Skeletal muscle satellite cell (primary cell): Measurements from ENCODE around the gene PLK5.
A peak's percentile ranks its signal among the peaks of the same experiment; 100 is the strongest.

Source experiments
- H3K27me3 ChIP-seq: 2 replicates; pipeline ENCODE4 v1.7.0; 2013; ENCODE audit warnings: low read length; ENCODE audit not compliant: control insufficient read depth, insufficient read depth
- H3K36me3 ChIP-seq: 2 replicates; pipeline ENCODE4 v1.7.0; 2013; ENCODE audit warnings: mild to moderate bottlenecking, control low read depth, low read length; ENCODE audit not compliant: insufficient read depth
- H3K4me1 ChIP-seq: 2 replicates; pipeline ENCODE4 v1.7.0; 2013; ENCODE audit warnings: low read length; ENCODE audit not compliant: control insufficient read depth, insufficient read depth
- H3K4me2 ChIP-seq: 2 replicates; pipeline ENCODE4 v1.7.0; 2013; ENCODE audit warnings: mild to moderate bottlenecking, low read length
- H3K4me3 ChIP-seq: 2 replicates; pipeline ENCODE4 v1.7.0; 2013; ENCODE audit warnings: low read length
- H3K9ac ChIP-seq: 2 replicates; pipeline ENCODE4 v1.7.0; 2013; ENCODE audit warnings: mild to moderate bottlenecking, low read depth, low read length, moderate library complexity
- H3K9me3 ChIP-seq: replicated peaks from 2 replicates; pipeline ENCODE4 v1.7.0; 2013; ENCODE audit warnings: mild to moderate bottlenecking, control low read depth, low read length

Gene PLK5

GRCh38 chr19:1505012-1505411, 18.9 kb upstream of the PLK5 start:
- H3K4me1 ChIP-seq, result peaks cover 4% of the 10 kb centered on the region
- no peak overlapping the region for H3K9ac ChIP-seq
- no peak overlapping the region for H3K4me3 ChIP-seq
- no peaks in the 10 kb centered on the region for H3K9me3 ChIP-seq
- H3K4me2 ChIP-seq, result no peak overlapping the region
- H3K27me3 ChIP-seq, result peaks cover 32% of the 10 kb centered on the region
- no peaks in the 10 kb centered on the region for H3K36me3 ChIP-seq

- Histone ChIP-seq H3K9me3 (no peaks in the 10 kb centered on the region), H3K27me3 (peaks cover 29% of the 10 kb centered on the region), H3K36me3 (no peaks in the 10 kb centered on the region), H3K4me2 (no peak overlapping the region), H3K4me3 (no peak overlapping the region), H3K4me1 (peaks cover 10% of the 10 kb centered on the region), H3K9ac (no peak overlapping the region)
Observed at GRCh38 chr19:1505991-1506881, 17.6 kb upstream of the PLK5 start.

DNA sequence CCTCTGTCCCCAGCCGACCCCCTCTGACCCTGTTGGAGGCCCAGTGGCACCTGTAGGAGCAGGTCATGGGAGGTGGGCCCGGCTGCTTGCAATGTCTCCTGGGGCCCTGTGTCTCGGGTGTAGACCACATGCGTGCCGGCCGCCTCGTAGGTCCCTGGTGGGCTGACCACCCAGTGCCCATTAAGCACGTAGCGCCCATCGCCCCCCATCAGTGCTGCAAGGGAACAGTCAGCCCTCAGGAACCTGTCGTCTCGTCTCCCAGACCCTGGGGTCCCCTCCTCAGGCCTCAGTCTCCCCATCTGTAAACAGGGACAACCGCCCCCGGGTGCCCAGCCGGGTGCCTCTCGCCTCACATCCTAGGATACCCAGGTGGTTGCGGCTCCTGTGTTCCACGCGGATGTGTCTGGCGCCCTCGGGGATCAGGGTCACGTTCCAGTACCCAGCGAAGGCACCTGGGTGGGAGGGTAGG, 16.7 kb upstream of the PLK5 start:
- H3K9ac ChIP-seq, result no peak overlapping the region
- no peaks in the 10 kb centered on the region for H3K36me3 ChIP-seq
- H3K4me1 ChIP-seq, result peaks cover 10% of the 10 kb centered on the region
- no peak overlapping the region for H3K4me3 ChIP-seq
- no peaks in the 10 kb centered on the region for H3K9me3 ChIP-seq
- peak overlapping the region; percentile 90 for H3K4me2 ChIP-seq
- peaks cover 28% of the 10 kb centered on the region for H3K27me3 ChIP-seq

DNA sequence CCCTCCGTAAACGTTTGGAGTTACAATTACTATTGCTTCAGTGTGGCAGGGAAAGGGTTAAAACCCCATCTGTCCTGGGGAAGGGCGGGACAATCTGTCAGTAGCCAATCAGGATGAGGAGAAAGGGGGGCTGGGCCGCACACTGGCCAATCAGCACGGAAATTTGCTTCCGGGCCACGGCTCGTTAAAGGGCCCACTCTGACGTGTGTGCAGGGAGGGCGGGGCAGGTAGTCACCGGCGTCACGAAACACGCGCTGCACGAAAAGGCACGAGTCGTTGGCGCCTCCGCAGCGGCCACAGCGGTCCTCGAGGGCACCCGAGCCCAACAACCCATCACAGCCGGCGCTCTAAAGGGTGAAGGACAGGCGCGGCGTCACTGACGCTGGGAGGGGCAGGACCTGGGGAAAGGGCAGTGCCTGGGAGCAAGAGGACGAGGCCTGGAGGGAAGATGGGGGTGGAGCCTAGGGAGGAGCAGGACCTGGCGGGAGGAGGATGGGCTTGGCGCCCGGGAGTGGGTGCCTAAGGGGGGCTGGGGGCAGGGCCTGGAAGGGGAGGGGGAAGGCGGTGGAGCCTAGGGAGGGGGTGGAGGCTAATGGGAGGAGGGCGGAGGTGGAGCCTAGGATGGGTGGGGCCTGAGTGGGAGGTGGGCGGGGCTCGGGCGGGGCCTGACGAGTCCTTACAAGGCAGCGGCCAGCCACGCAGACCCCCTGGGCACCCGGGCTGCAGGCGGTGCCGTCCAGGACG, 15.9 kb upstream of the PLK5 start:
- peaks cover 24% of the 10 kb centered on the region for H3K27me3 ChIP-seq
- H3K36me3 ChIP-seq, result no peaks in the 10 kb centered on the region
- H3K4me3 ChIP-seq, result peak overlapping the region; percentile 73
- H3K9me3 ChIP-seq, result no peaks in the 10 kb centered on the region
- peak overlapping the region; percentile 55 for H3K9ac ChIP-seq
- peak overlapping the region; percentile 90 for H3K4me2 ChIP-seq
- peaks cover 13% of the 10 kb centered on the region for H3K4me1 ChIP-seq

- H3K9me3 ChIP-seq, result no peaks in the 10 kb centered on the region
- peak overlapping the region; percentile 41 for H3K4me3 ChIP-seq
- H3K36me3 ChIP-seq, result no peaks in the 10 kb centered on the region
- H3K4me1 ChIP-seq, result peaks cover 15% of the 10 kb centered on the region
- H3K27me3 ChIP-seq, result peaks cover 18% of the 10 kb centered on the region
- no peak overlapping the region for H3K9ac ChIP-seq
- peak overlapping the region; percentile 58 for H3K4me2 ChIP-seq
Observed at GRCh38 chr19:1508507-1508856, 15.4 kb upstream of the PLK5 start.

GRCh38 chr19:1509602-1510441, 14.1 kb upstream of the PLK5 start:
- peaks cover 13% of the 10 kb centered on the region for H3K27me3 ChIP-seq
- H3K9me3 ChIP-seq, result no peaks in the 10 kb centered on the region
- H3K36me3 ChIP-seq, result no peaks in the 10 kb centered on the region
- no peak overlapping the region for H3K9ac ChIP-seq
- H3K4me1 ChIP-seq, result peaks cover 15% of the 10 kb centered on the region
- no peak overlapping the region for H3K4me3 ChIP-seq
- no peak overlapping the region for H3K4me2 ChIP-seq

DNA sequence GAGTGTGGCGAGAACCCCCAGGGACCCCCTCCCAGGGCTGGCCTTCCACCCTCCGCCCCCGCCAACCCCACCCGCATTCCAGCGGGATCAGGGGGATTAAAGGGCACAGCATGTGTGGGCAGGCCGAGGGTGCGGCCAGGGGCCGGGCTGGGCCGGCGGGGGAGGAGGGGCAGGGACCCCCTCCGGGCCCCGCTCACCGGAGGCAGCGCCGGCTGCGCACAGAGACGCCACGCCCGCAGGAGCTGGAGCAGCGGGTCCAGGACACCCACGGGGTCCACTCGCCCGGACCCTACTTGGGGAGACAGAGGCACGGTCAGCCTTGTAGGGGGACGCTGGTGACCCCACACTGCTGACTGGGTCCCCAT, 13.5 kb upstream of the PLK5 start:
- no peak overlapping the region for H3K4me2 ChIP-seq

DNA sequence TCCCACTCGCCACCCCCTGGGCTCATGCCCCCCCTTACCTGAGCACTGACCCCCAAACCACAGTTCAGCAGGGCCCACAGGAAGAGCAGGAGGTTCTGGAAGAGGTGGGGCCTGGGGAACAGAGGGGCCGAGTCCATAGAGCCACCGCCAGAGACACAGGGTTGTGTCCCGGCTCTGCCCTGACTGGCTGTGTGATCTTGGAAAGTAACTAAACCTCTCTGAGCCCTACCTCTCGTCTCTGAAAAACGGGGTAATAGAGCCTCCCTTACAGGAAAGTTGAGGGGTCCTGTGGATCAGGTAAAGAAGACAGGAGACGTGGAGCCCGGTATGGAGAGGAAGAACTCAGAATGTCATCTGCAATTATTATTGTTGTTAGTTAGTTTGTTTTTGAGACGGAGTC, 13.1 kb upstream of the PLK5 start:
- H3K27me3 ChIP-seq, result peaks cover 12% of the 10 kb centered on the region
- no peak overlapping the region for H3K4me2 ChIP-seq
- no peak overlapping the region for H3K9ac ChIP-seq
- H3K4me3 ChIP-seq, result no peak overlapping the region
- H3K9me3 ChIP-seq, result no peaks in the 10 kb centered on the region
- H3K4me1 ChIP-seq, result peaks cover 15% of the 10 kb centered on the region
- H3K36me3 ChIP-seq, result no peaks in the 10 kb centered on the region

More for the DNA sequence above, 13.5 kb upstream of the PLK5 start:
- peaks cover 12% of the 10 kb centered on the region for H3K27me3 ChIP-seq
- no peaks in the 10 kb centered on the region for H3K9me3 ChIP-seq
- peaks cover 15% of the 10 kb centered on the region for H3K4me1 ChIP-seq
- no peak overlapping the region for H3K9ac ChIP-seq
- no peak overlapping the region for H3K4me3 ChIP-seq
- no peaks in the 10 kb centered on the region for H3K36me3 ChIP-seq

- Histone ChIP-seq H3K9ac (no peak overlapping the region), H3K27me3 (peaks cover 12% of the 10 kb centered on the region), H3K36me3 (no peaks in the 10 kb centered on the region), H3K4me2 (no peak overlapping the region), H3K4me1 (peaks cover 15% of the 10 kb centered on the region), H3K4me3 (no peak overlapping the region), H3K9me3 (no peaks in the 10 kb centered on the region)
Observed at GRCh38 chr19:1511318-1512317, 12.3 kb upstream of the PLK5 start.

- H3K27me3 ChIP-seq, result peaks cover 12% of the 10 kb centered on the region
- peak within 1 kb of the TSS; percentile 68 for H3K9ac ChIP-seq
- peaks cover 15% of the 10 kb centered on the region for H3K4me1 ChIP-seq
Observed at GRCh38 chr19:1512671-1513498, 11.0 kb upstream of the PLK5 start, which contains the start of gene ADAMTSL5. Gene ADAMTSL5, minus strand, starts transcription at chr19:1513019. Its CDS starts 2,076 bp downstream, at chr19:1510943.

More at GRCh38 chr19:1512671-1513498, 11.0 kb upstream of the PLK5 start, which contains the start of gene ADAMTSL5:
- Histone ChIP-seq H3K9me3 (no peaks in the 10 kb centered on the region), H3K4me2 (peak within 1 kb of the TSS; percentile 81), H3K4me3 (peak within 1 kb of the TSS; percentile 68), H3K36me3 (no peaks in the 10 kb centered on the region)
